Measurements from ENCODE around the gene TCF4. TPM values are rescaled to one million over a fixed set of nuclear protein-coding genes. Genes with fewer than 3 reads are reported as not detected.

TCF4 gene
- total RNA-seq, 1 donor from 2014 or later, result 143 TPM

DNA sequence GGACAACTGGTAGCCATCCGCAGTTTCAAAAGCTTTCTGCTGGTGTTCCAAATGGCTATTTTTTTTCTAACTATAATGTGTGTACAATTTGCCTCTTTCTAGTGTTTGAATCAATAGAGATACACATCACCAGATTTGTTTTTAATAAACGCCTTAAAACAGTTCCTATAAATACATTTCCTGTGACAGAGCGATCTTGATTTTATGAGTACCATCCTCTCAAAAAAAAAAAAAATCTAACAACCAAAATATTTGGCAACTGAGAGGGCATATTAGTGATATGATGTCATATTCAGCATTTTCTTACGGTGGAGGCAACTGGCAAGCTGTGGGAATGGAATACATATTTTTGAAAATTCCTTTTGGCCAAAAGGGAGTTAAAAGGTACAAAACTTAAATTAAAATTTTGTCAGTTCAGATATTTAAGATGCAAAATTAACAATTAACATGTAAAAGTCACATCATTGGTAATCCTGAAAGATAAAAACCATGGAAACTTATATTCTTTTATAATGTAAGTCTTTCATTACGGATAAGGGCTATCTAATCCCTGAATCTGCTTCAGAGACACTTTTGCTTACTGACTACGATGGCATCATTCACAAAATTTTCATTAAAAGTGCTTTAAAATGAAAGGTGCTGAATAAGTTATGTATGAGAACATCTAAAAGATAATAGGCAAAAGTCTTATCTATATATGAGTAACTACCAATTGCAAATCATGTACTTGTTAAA, 268.4 kb downstream of the TCF4 start:
- peaks cover 12% of the 10 kb centered on the region for H3K4me1 ChIP-seq
- peak overlapping the region; percentile 88 for H3K27ac ChIP-seq
- H3K9me3 ChIP-seq, result no peaks in the 10 kb centered on the region
- DNase-seq (no peak), ATAC-seq (no peak)
- no peaks in the 10 kb centered on the region for H3K27me3 ChIP-seq
- TF ChIP-seq, protein P1, sequence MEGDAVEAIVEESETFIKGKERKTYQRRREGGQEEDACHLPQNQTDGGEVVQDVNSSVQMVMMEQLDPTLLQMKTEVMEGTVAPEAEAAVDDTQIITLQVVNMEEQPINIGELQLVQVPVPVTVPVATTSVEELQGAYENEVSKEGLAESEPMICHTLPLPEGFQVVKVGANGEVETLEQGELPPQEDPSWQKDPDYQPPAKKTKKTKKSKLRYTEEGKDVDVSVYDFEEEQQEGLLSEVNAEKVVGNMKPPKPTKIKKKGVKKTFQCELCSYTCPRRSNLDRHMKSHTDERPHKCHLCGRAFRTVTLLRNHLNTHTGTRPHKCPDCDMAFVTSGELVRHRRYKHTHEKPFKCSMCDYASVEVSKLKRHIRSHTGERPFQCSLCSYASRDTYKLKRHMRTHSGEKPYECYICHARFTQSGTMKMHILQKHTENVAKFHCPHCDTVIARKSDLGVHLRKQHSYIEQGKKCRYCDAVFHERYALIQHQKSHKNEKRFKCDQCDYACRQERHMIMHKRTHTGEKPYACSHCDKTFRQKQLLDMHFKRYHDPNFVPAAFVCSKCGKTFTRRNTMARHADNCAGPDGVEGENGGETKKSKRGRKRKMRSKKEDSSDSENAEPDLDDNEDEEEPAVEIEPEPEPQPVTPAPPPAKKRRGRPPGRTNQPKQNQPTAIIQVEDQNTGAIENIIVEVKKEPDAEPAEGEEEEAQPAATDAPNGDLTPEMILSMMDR (IDR thresholded peaks at IDR 0.05), result no peak
- no peaks in the 10 kb centered on the region for H3K36me3 ChIP-seq
- intact Hi-C loops (cut with DNase I), result no loop called here
- peak overlapping the region; percentile 62 for H3K4me3 ChIP-seq

DNA sequence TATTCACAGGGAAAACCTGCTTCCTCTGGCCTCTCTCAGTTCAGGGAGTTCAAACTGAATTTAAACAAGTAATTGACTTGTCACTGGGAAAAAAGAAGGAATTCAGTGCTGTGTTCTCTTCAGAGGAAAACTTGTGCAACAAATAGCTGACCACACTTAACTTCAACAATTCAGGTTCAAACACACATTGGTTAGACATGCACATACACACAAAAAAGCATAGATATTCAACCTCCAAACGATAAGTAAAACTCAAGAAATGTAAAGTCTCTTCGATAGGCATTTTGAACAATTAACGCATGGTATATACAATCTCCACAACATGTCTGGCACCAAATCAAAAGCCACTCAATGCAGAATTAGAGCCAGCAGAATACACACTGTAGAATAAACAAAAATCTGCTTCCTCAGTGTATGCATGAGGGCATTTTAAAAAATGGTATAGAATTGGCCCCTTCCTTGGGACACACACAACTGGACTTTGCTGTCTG, 269.0 kb downstream of the TCF4 start:
- Histone ChIP-seq H3K27me3 (no peaks in the 10 kb centered on the region), H3K9me3 (no peaks in the 10 kb centered on the region), H3K4me1 (peaks cover 12% of the 10 kb centered on the region), H3K4me3 (peak overlapping the region; percentile 62), H3K27ac (peak overlapping the region; percentile 88), H3K36me3 (no peaks in the 10 kb centered on the region)
- TF ChIP-seq, protein P1 (IDR thresholded peaks at IDR 0.05), result no peak
- DNase-seq (no peak), ATAC-seq (no peak)
- intact Hi-C loops (cut with DNase I), result no loop called here

DNA sequence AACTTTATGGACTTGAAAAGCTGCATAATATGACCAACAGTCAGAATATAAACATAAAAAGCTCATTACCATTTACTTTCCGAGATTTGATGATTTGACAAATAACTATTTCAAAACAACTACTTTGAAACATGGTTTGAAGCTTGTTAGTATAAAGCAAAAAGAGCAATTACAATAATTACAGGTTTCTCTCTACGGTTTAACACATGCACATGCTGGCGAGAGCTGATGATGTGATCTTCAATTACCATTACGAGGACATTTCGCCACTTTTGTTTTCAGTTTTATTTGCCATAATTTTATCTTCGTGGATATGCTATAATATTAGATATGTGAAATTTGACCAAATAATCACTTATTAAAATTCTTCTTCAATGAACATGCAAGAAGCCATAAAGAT, 270.1 kb downstream of the TCF4 start:
- Histone ChIP-seq H3K4me3 (peak overlapping the region; percentile 62), H3K27ac (peak overlapping the region; percentile 88), H3K4me1 (peaks cover 6% of the 10 kb centered on the region)

DNA sequence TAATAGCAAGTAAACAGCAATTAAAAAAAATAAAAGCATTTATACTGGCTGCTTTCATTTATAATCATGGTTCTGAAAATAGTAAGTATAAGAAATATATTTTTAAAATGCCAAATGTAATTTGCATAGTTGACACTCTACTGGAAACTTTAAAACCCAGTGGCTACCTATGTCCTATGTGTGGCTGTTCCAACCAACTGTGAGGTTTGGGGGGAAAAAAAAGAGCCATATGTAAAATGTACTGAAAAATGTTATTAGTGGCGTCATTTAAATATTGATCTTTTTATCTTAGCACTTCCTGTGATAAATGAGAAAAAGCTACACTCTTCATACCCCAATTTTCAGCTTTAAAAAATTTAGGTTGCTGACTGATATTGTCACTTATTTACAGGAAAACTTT, 270.7 kb downstream of the TCF4 start:
- peak overlapping the region; percentile 62 for H3K4me3 ChIP-seq
- H3K27ac ChIP-seq, result peak overlapping the region; percentile 33
- ATAC-seq (no peak), DNase-seq (no peak)
- H3K27me3 ChIP-seq, result no peaks in the 10 kb centered on the region
- intact Hi-C loops (cut with DNase I), result no loop called here
- H3K4me1 ChIP-seq, result peaks cover 9% of the 10 kb centered on the region
- TF ChIP-seq, protein P1 (IDR thresholded peaks at IDR 0.05), result no peak
- no peaks in the 10 kb centered on the region for H3K36me3 ChIP-seq
- H3K9me3 ChIP-seq, result no peaks in the 10 kb centered on the region

More for the DNA sequence above, 270.1 kb downstream of the TCF4 start:
- Histone ChIP-seq H3K36me3 (no peaks in the 10 kb centered on the region), H3K9me3 (no peaks in the 10 kb centered on the region), H3K27me3 (no peaks in the 10 kb centered on the region)
- ATAC-seq (no peak), DNase-seq (no peak)
- intact Hi-C loops (cut with DNase I), result no loop called here
- TF ChIP-seq, protein P1 (IDR thresholded peaks at IDR 0.05), result no peak

DNA sequence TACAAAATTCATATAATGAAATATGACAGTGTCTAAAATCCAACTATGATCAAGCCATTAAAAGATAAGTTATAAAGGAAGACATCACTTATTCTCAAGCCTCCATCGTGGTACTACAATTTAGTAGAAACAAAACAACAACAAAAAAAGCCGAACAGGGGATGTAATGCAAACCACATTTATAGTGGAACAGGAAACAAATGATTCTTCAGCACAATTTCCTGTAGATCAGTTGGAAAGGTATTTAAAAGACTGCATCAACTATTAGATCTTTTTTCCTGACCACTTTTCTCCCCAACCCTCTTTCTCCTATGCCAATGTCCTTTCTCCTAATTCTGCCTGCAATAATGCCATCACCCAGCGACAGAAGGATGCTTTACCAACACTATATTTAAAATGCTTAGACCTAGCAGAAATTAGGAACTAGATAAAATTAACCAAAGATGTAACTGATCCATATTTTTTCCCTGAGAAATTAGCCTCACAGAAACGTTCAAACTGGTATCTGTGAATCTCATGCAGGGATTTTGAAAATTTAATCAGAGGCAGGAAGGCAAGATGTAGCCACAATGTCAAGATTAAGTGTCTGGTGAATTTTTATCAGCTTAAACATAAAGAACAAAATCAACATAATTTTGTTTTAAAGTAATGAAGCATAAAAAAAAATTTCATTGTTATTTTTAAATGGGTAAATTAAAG, 271.4 kb downstream of the TCF4 start:
- intact Hi-C loops (cut with DNase I), result no loop called here
- Histone ChIP-seq H3K27ac (peak overlapping the region; percentile 2), H3K36me3 (no peaks in the 10 kb centered on the region), H3K4me3 (no peak overlapping the region), H3K4me1 (peaks cover 9% of the 10 kb centered on the region), H3K27me3 (no peaks in the 10 kb centered on the region), H3K9me3 (no peaks in the 10 kb centered on the region)
- DNase-seq, result no peak
- ATAC-seq, result no peak
- TF ChIP-seq, protein P1 (IDR thresholded peaks at IDR 0.05), result no peak
